Bronchial epithelial cell (primary cell): ENCODE data around the gene FLNC. TPM values are rescaled to one million over a fixed set of nuclear protein-coding genes. Genes with fewer than 3 reads are reported as not detected.

Source experiments
- DNase-seq: peaks from one replicate; pipeline ENCODE4 v3.0.0-alpha.2; 2010; ENCODE audit warnings: low read depth
- FAIRE-seq: peaks from 2 replicates; lab custom pipeline; 2011; peaks lifted over from hg19 to GRCh38; lab: Jason Lieb, UNC
- H3K27me3 ChIP-seq: 2 replicates; pipeline ENCODE4 v1.5.1; 2011; ENCODE audit warnings: low read length; ENCODE audit not compliant: control insufficient read depth, insufficient read depth
- H3K36me3 ChIP-seq: 2 replicates; pipeline ENCODE4 v1.5.1; 2011; ENCODE audit warnings: low read length; ENCODE audit not compliant: control insufficient read depth, insufficient read depth
- H3K4me3 ChIP-seq: 2 replicates; pipeline ENCODE4 v1.5.1; 2011; ENCODE audit warnings: mild to moderate bottlenecking, low read depth, low read length, control low read depth
- total RNA-seq: library from RNA; depleted of rRNA; stranded (reverse); fragments of >200 nt; gene quantifications from 2 replicates; pipeline ENCODE4 v1.2.1, GENCODE V29; 2014
- TF ChIP-seq, protein P1 (sequence below): IDR thresholded peaks from 2 replicates; pipeline ENCODE4 v1.5.1; 2011; ENCODE audit warnings: mild to moderate bottlenecking, moderate library complexity, low read length, control low read depth, inconsistent platforms; ENCODE audit not compliant: insufficient read depth, severe bottlenecking

FLNC gene
- total RNA-seq, 1 donor from 2014 or later: 1.8 TPM

DNA sequence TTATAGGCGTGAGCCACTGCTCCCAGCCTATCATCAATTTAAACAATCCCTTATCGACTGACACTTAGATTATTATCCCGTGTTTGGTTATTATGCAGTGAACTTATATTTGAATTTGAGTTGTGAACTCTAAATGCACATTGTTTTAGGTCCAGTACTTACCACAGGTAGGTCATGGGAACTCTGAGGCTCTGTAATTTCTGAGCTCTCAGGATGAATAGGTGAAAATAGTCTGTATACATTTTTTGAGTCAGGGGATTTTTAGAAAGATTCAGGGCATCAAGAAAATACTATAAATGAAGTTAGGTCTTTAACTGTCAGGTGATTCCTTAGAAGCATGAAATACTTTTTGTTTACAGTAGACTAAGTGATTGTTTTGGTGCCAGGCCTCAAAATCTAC lies 29.6 kb upstream of the FLNC start:
- FAIRE-seq: no peak
- TF ChIP-seq, protein P1, sequence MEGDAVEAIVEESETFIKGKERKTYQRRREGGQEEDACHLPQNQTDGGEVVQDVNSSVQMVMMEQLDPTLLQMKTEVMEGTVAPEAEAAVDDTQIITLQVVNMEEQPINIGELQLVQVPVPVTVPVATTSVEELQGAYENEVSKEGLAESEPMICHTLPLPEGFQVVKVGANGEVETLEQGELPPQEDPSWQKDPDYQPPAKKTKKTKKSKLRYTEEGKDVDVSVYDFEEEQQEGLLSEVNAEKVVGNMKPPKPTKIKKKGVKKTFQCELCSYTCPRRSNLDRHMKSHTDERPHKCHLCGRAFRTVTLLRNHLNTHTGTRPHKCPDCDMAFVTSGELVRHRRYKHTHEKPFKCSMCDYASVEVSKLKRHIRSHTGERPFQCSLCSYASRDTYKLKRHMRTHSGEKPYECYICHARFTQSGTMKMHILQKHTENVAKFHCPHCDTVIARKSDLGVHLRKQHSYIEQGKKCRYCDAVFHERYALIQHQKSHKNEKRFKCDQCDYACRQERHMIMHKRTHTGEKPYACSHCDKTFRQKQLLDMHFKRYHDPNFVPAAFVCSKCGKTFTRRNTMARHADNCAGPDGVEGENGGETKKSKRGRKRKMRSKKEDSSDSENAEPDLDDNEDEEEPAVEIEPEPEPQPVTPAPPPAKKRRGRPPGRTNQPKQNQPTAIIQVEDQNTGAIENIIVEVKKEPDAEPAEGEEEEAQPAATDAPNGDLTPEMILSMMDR: no peak
- H3K4me3 ChIP-seq: no peak overlapping the region

DNA sequence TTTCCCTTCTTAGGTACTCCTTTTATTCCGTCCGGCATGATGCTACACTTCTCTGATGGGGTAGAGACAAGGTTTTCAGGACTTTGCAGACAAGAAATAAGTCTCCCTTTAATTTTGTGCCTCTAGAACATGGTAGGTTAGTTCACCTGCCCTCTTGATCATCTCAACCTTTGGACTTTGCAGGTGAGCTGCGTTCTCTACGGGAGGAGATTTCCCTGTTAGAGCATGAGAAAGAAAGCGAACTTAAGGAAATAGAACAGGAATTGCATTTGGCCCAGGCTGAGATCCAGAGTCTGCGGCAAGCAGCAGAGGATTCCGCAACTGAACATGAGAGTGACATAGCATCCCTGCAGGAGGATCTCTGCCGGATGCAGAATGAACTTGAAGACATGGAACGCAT lies 29.2 kb upstream of the FLNC start:
- H3K36me3 ChIP-seq: no peaks in the 10 kb centered on the region
- DNase-seq (no peak), FAIRE-seq (no peak)
- H3K4me3 ChIP-seq: no peak overlapping the region
- TF ChIP-seq, protein P1: no peak
- H3K27me3 ChIP-seq: no peaks in the 10 kb centered on the region

More for the DNA sequence above, 29.6 kb upstream of the FLNC start:
- H3K27me3 ChIP-seq: no peaks in the 10 kb centered on the region
- H3K36me3 ChIP-seq: no peaks in the 10 kb centered on the region
- no peak for DNase-seq

DNA sequence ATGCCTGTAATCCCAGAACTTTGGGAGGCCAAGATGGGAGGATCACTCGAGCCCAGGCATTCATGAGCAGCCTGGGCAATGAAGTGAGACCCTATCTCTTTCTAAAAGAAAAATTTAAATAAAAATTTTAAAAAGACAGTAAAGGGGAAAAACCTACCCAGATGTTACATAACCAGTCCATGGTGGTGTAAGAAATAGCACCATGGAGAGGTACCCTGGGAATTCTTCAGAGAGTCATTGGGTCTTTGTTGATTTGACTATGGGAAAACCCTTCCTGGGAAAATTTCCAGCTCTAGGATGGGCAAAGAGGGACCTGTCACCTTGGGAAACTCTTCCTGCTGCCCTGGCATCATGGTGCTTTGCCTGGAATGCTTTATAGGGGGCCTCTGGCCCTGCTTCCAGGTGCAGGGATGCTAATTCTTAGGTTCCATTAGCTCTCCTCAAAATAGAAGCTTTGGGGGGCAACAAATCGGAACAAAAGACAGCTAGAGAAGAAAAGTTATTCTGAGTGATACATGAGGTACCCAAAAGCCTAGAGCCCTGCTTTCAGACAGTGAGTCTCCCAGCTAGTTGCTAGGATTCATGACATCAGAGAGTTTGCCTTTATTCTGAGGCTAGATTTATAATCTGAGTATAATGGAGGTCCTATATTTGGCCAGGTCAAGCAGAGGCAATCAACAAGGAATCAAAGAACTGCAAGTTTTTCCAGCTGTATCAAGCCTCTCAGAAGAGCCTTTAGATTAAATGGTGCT lies 28.4 kb upstream of the FLNC start:
- FAIRE-seq (no peak), DNase-seq (no peak)
- TF ChIP-seq, protein P1: no peak
- H3K36me3 ChIP-seq: no peaks in the 10 kb centered on the region
- no peak overlapping the region for H3K4me3 ChIP-seq
- H3K27me3 ChIP-seq: no peaks in the 10 kb centered on the region

DNA sequence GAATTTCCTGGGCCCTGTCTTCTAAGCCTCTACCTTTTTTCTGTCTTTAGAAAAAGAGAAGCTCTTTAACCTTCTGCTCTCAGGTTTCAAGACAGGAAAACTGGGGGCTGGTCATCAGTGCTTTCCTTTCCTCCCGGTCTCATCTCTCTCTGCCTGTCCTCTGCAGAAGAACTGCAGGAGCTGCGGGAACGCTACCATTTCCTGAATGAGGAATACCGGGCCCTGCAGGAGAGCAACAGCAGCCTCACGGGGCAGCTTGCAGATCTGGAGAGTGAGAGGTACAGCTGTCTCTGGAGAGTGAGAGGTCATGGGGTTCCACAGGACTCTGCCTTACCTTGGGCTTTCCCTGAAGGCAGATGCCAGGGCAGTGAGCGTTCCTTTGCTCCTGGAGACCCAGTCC lies 25.7 kb upstream of the FLNC start:
- H3K27me3 ChIP-seq: no peaks in the 10 kb centered on the region
- TF ChIP-seq, protein P1: no peak
- no peak for FAIRE-seq
- no peak overlapping the region for H3K4me3 ChIP-seq
- DNase-seq: no peak
- no peaks in the 10 kb centered on the region for H3K36me3 ChIP-seq

DNA sequence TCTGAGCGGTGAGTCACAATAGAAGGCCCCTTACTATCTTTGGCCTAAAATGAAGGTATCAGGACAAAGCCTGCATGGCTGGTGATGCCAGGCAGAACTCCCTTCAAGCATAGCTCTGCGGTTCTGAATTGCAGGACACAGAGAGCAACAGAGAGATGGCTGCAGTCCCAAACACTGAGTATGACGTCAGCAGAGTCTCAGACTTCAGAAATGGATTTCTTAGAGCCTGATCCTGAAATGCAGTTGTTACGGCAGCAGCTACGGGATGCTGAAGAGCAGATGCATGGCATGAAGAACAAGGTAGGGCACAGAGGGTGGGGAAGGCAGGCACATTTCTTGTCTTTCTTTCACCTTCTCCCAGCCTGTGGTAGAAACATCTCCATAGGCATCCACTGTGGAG lies 25.0 kb upstream of the FLNC start:
- DNase-seq (no peak), FAIRE-seq (no peak)
- H3K27me3 ChIP-seq: no peaks in the 10 kb centered on the region
- no peak overlapping the region for H3K4me3 ChIP-seq
- TF ChIP-seq, protein P1: no peak
- H3K36me3 ChIP-seq: no peaks in the 10 kb centered on the region

DNA sequence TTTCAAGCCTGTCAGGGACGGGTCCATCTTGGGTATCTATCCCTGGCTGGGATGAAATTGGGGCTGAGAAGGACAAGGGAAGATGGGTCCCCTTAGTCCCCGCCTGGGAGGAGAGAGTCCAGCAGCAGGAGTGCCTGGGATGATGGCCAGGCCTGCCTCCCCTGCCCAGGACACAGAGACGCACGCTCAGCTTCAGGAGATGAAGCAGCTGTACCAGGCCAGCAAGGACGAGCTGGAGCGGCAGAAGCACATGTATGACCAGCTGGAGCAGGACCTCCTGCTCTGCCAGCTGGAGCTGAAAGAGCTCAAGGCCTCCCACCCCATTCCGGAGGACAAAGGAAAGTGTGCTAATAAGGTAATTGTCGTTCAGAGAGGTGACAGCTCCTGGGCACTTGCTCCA lies 23.0 kb upstream of the FLNC start:
- Histone ChIP-seq H3K4me3 (no peak overlapping the region), H3K27me3 (peaks cover 1% of the 10 kb centered on the region), H3K36me3 (no peaks in the 10 kb centered on the region)
- TF ChIP-seq, protein P1: no peak
- FAIRE-seq (no peak), DNase-seq (no peak)
